Left lung (tissue), 10 donors: ENCODE results near the gene RNF112. TPM values are rescaled to one million over a fixed set of nuclear protein-coding genes. Genes with fewer than 3 reads are reported as not detected.
A peak's percentile ranks its signal among the peaks of the same experiment; 100 is the strongest.

Experiments used
- ATAC-seq: fragments of 200-7000 bp; cut with Tn5 transposase; one replicate; pipeline ENCODE4 v1.9.1; 2020; ENCODE audit warnings: moderate library complexity
- DNase-seq, 4 donors: peaks; one replicate each; pipeline ENCODE4 v3.0.0-alpha.2; 2013 to 2020
- H3K27ac ChIP-seq, 2 donors: fragments of 200-600 bp; sonication (generic) in 1 of 2; one replicate each; pipeline versions ENCODE4 v1.5.0 to v1.8.0; 2020 to 2021
- H3K27me3 ChIP-seq, 2 donors: fragments of 200-600 bp; sonication (generic) in 1 of 2; one replicate each; pipeline versions ENCODE4 v1.5.0 to v1.8.0; 2020 to 2021
- H3K36me3 ChIP-seq, 2 donors: fragments of 200-600 bp; sonication (generic) in 1 of 2; one replicate each; pipeline versions ENCODE4 v1.5.0 to v1.8.0; 2020 to 2021
- H3K4me1 ChIP-seq, 2 donors: fragments of 200-600 bp; one replicate each; pipeline ENCODE4 v1.8.0; 2021
- H3K4me3 ChIP-seq, 2 donors: fragments of 200-600 bp; sonication (generic) in 1 of 2; one replicate each; pipeline versions ENCODE4 v1.5.0 to v1.8.0; 2020 to 2021; ENCODE audit warnings: mild to moderate bottlenecking in 1 of 2
- H3K9me3 ChIP-seq, 2 donors: fragments of 200-600 bp; sonication (generic) in 1 of 2; one replicate each; pipeline versions ENCODE4 v1.5.0 to v1.8.0; 2020 to 2021
- intact Hi-C, 2 donors: fragments of 100-400 bp; cut with DNase I; formaldehyde crosslinking; loops; one replicate each; pipeline versions ENCODE4 v1.11.2 to v1.14.2; 2022
- polyA plus RNA-seq, 6 donors: library from polyadenylated mRNA; unstranded; fragments of 120-200 nt; gene quantifications; one replicate each; pipeline ENCODE4 v1.2.1, GENCODE V29; 2013; ENCODE audit not compliant: insufficient read length in 6 of 6
- total RNA-seq, 2 donors: library from RNA; stranded (reverse); fragmentation: NEBNext Ultra II Directional; extraction: Animal tissue kit (Norgen Biotek cat#: 25700); gene quantifications; one replicate each; pipeline ENCODE4 v1.2.1, GENCODE V29; 2021
- TF ChIP-seq, protein P1 (sequence below), 2 donors: fragments of 200-600 bp; sonication (generic) in 1 of 2; IDR thresholded peaks; one replicate each; pipeline versions ENCODE4 v1.5.0 to v1.8.0; 2021; ENCODE audit warnings: antibody characterized with exemption in 2 of 2
- donor health status: DM: no; HTN: yes; CAD: no.
- donor health status: DM: no; HTN: no; CAD: no.

Gene RNF112
- total and polyA plus RNA-seq, 8 donors = 2.1 to 5.0 (median 3.6) TPM

GRCh38 chr17:19412510-19412909, 1.5 kb downstream of the RNF112 start:
- Histone ChIP-seq H3K4me3 (no peak overlapping the region), H3K36me3 (no peaks in the 10 kb centered on the region), H3K27ac (no peak overlapping the region), H3K4me1 (peaks cover 0 to 3% of the 10 kb centered on the region in 2 donors), H3K9me3 (no peaks in the 10 kb centered on the region), H3K27me3 (peaks cover 0 to 12% of the 10 kb centered on the region in 2 donors)
- ATAC-seq = no peak
- TF ChIP-seq, protein P1, sequence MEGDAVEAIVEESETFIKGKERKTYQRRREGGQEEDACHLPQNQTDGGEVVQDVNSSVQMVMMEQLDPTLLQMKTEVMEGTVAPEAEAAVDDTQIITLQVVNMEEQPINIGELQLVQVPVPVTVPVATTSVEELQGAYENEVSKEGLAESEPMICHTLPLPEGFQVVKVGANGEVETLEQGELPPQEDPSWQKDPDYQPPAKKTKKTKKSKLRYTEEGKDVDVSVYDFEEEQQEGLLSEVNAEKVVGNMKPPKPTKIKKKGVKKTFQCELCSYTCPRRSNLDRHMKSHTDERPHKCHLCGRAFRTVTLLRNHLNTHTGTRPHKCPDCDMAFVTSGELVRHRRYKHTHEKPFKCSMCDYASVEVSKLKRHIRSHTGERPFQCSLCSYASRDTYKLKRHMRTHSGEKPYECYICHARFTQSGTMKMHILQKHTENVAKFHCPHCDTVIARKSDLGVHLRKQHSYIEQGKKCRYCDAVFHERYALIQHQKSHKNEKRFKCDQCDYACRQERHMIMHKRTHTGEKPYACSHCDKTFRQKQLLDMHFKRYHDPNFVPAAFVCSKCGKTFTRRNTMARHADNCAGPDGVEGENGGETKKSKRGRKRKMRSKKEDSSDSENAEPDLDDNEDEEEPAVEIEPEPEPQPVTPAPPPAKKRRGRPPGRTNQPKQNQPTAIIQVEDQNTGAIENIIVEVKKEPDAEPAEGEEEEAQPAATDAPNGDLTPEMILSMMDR (IDR thresholded peaks at IDR 0.05) = no peak
- DNase-seq = peak in 1 of 4 donors; percentile 74
- intact Hi-C loops = no loop called here

DNA sequence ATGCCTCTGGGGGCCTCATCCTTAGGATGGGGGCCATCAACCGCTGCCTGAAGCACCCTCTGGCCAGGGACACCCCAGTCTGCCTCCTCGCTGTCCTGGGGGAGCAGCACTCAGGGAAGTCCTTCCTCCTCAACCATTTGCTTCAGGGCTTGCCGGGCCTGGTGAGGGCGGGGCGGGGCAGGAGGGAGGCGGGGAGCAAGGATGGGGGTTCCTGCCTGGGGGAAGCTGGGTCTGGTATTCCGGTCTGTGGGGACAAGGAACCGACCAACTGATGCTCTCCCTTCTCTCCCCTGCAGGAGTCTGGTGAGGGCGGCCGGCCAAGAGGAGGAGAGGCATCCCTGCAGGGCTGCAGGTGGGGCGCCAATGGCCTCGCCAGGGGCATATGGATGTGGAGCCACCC, 2.0 kb downstream of the RNF112 start:
- no peak for DNase-seq
- Histone ChIP-seq H3K9me3 (no peaks in the 10 kb centered on the region), H3K27me3 (peaks cover 0 to 12% of the 10 kb centered on the region in 2 donors), H3K27ac (no peak overlapping the region), H3K36me3 (no peaks in the 10 kb centered on the region), H3K4me1 (peaks cover 0 to 3% of the 10 kb centered on the region in 2 donors), H3K4me3 (no peak overlapping the region)
- TF ChIP-seq, protein P1 (IDR thresholded peaks at IDR 0.05) = no peak
- intact Hi-C loops = no loop called here
- ATAC-seq = no peak

- no peak overlapping the region for H3K4me3 ChIP-seq
- intact Hi-C loops = no loop called here
- peaks cover 0 to 12% of the 10 kb centered on the region in 2 donors for H3K27me3 ChIP-seq
- H3K9me3 ChIP-seq = no peaks in the 10 kb centered on the region
- peaks cover 0 to 3% of the 10 kb centered on the region in 2 donors for H3K4me1 ChIP-seq
- no peak for DNase-seq
- no peak for ATAC-seq
- no peak overlapping the region for H3K27ac ChIP-seq
- H3K36me3 ChIP-seq = no peaks in the 10 kb centered on the region
- TF ChIP-seq, protein P1 (IDR thresholded peaks at IDR 0.05) = no peak
These were observed 2.7 kb downstream of the RNF112 start for GRCh38 chr17:19413761-19414160.

GRCh38 chr17:19414396-19415280, 3.6 kb downstream of the RNF112 start:
- TF ChIP-seq, protein P1 (IDR thresholded peaks at IDR 0.05) = no peak
- Histone ChIP-seq H3K4me3 (no peak overlapping the region), H3K27ac (no peak overlapping the region), H3K4me1 (peaks cover 0 to 3% of the 10 kb centered on the region in 2 donors), H3K27me3 (peaks cover 0 to 12% of the 10 kb centered on the region in 2 donors), H3K9me3 (no peaks in the 10 kb centered on the region), H3K36me3 (no peaks in the 10 kb centered on the region)
- intact Hi-C loops = no loop called here
- ATAC-seq = no peak
- DNase-seq = no peak

DNA sequence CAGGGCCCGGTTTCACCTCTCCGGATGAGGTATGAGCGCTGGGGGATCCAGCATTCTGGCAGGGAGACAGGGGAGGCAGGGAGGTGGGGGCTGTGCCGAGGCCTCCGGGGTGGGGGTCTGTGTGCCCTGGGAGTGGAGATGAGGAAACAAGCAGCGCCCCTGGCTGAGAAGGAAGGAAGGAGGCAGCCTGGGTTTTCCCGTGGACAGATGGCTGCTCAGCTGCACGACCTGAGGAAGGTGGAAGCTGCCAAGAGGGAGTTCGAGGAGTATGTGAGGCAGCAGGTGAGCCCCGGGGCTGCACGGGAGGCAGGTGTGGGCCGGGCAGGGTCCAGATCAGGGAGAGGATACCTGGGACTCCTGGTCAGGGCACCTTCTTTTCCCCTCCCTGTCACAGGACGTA, 4.3 kb downstream of the RNF112 start:
- Histone ChIP-seq H3K4me3 (no peak overlapping the region), H3K4me1 (peaks cover 0 to 3% of the 10 kb centered on the region in 2 donors), H3K27ac (no peak overlapping the region), H3K27me3 (peaks cover 0 to 12% of the 10 kb centered on the region in 2 donors), H3K9me3 (no peaks in the 10 kb centered on the region), H3K36me3 (no peaks in the 10 kb centered on the region)
- DNase-seq (peak in 1 of 4 donors; percentile 50), ATAC-seq (no peak)
- intact Hi-C loops = no loop called here
- TF ChIP-seq, protein P1 (IDR thresholded peaks at IDR 0.05) = no peak
